Kidney (tissue), 14 donors: ENCODE data around the gene TMEM147. TPM values are rescaled to one million over a fixed set of nuclear protein-coding genes. Genes with fewer than 3 reads are reported as not detected.

Experiments
- DNase-seq, 5 donors: peaks; one replicate each; pipeline ENCODE4 v3.0.0-alpha.2; 2013 to 2020
- FAIRE-seq: peaks from 2 replicates; lab custom pipeline; 2012; peaks lifted over from hg19 to GRCh38; lab: Jason Lieb, UNC
- H3K27ac ChIP-seq, 2 donors: one replicate each; pipeline ENCODE4 v1.7.0; 2013; ENCODE audit warnings: low read depth in 2 of 2, low read length in 2 of 2, inconsistent platforms in 1 of 2
- H3K27me3 ChIP-seq: one replicate; pipeline ENCODE4 v1.7.1; 2013; ENCODE audit warnings: low read length, inconsistent platforms; ENCODE audit not compliant: control insufficient read depth, insufficient read depth
- H3K36me3 ChIP-seq, 3 donors: one replicate each; pipeline versions ENCODE4 v1.7.0 to v1.7.1; 2013; ENCODE audit warnings: low read length in 3 of 3, control low read depth in 1 of 3, inconsistent platforms in 1 of 3; ENCODE audit not compliant: insufficient read depth in 3 of 3, control insufficient read depth in 2 of 3
- H3K4me1 ChIP-seq, 3 donors: one replicate each; pipeline versions ENCODE4 v1.7.0 to v1.7.1; 2013; ENCODE audit warnings: low read length in 3 of 3, inconsistent platforms in 1 of 3, low read depth in 1 of 3; ENCODE audit not compliant: control insufficient read depth in 2 of 3, insufficient read depth in 2 of 3
- H3K4me3 ChIP-seq, 3 donors: one replicate each; pipeline versions ENCODE4 v1.7.0 to v1.8.1; 2013; ENCODE audit warnings: low read length in 3 of 3, control low read depth in 1 of 3, inconsistent platforms in 1 of 3
- H3K9ac ChIP-seq, 3 donors: one replicate each; pipeline versions ENCODE4 v1.7.0 to v1.7.1; 2013; ENCODE audit warnings: low read length in 3 of 3, control low read depth in 1 of 3, inconsistent platforms in 1 of 3
- H3K9me3 ChIP-seq, 3 donors: one replicate each; pipeline versions ENCODE4 v1.7.0 to v1.7.1; 2013; ENCODE audit warnings: low read length in 3 of 3, control low read depth in 1 of 3, inconsistent platforms in 1 of 3; ENCODE audit not compliant: control insufficient read depth in 2 of 3, insufficient read depth in 1 of 3
- intact Hi-C: fragments of 100-400 bp; cut with DNase I; formaldehyde crosslinking; loops from one replicate; pipeline ENCODE4 v1.11.1; 2022
- polyA plus RNA-seq: library from polyadenylated mRNA; stranded (reverse); fragments of 350-450 nt; fragmentation: Illumina TruSeq; extraction: RNeasy Lipid Tissue Mini Kit (QIAGEN cat#74804); gene quantifications from one replicate; pipeline ENCODE4 v1.2.3, GENCODE V29; 2014; ENCODE audit warnings: low read depth, low replicate concordance; ENCODE audit not compliant: insufficient read depth
- total RNA-seq: library from RNA; stranded (reverse); fragmentation: NEBNext Ultra II Directional; extraction: Animal tissue kit (Norgen Biotek cat#: 25700); gene quantifications from one replicate; pipeline ENCODE4 v1.2.1, GENCODE V29; 2021
- TF ChIP-seq, protein P1 (sequence below): IDR thresholded peaks from 3 replicates; pipeline ENCODE4 v1.5.1; 2012; ENCODE audit warnings: mild to moderate bottlenecking, moderate library complexity, borderline replicate concordance; ENCODE audit not compliant: insufficient read depth; ENCODE audit errors: extremely low read depth
- donor health status: control.
- donor health status: control.
- donor health status: control.
- donor health status: control.
- donor health status: control.
- donor health status: DM: yes; HTN: yes; CAD: no.
- donor health status: Normal renal cell carcinoma (clear cell type).

Gene TMEM147
- total and polyA plus RNA-seq, 2 donors from 2014 or later, result 76.9 to 233 TPM

DNA sequence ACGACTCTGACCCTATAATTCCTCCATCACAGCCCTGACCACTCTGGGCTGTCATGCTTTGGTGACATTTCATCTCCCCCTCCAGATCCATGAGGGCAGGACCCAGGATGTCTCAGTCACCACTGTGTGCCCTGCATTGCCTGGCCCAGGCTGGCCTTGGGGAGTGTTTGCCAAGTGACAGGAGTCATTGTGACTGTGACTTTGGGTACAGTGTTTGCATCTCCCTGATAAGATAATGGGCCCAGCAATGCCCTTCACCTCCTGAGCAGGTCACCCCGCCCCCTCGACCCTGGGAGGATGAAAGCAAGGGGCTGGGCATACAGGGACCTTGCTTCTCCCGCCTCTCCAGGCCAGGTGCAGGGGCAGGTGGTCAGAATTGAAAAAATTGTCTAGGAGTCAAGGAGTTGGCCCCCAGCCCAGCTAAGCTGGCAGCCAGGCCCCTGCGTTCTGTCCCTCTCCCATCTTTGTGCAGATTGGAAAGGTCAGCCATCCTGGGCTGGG is 23.9 kb downstream of the TMEM147 start:
- no peaks in the 10 kb centered on the region for H3K27me3 ChIP-seq
- TF ChIP-seq, protein P1, sequence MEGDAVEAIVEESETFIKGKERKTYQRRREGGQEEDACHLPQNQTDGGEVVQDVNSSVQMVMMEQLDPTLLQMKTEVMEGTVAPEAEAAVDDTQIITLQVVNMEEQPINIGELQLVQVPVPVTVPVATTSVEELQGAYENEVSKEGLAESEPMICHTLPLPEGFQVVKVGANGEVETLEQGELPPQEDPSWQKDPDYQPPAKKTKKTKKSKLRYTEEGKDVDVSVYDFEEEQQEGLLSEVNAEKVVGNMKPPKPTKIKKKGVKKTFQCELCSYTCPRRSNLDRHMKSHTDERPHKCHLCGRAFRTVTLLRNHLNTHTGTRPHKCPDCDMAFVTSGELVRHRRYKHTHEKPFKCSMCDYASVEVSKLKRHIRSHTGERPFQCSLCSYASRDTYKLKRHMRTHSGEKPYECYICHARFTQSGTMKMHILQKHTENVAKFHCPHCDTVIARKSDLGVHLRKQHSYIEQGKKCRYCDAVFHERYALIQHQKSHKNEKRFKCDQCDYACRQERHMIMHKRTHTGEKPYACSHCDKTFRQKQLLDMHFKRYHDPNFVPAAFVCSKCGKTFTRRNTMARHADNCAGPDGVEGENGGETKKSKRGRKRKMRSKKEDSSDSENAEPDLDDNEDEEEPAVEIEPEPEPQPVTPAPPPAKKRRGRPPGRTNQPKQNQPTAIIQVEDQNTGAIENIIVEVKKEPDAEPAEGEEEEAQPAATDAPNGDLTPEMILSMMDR, result no peak
- no peaks in the 10 kb centered on the region for H3K9me3 ChIP-seq
- FAIRE-seq, result no peak
- intact Hi-C loops, result no loop called here
- H3K36me3 ChIP-seq, result no peaks in the 10 kb centered on the region
- DNase-seq, result no peak
- no peaks in the 10 kb centered on the region for H3K4me1 ChIP-seq
- H3K9ac ChIP-seq, result no peak overlapping the region
- no peak overlapping the region for H3K4me3 ChIP-seq
- no peak overlapping the region for H3K27ac ChIP-seq

DNA sequence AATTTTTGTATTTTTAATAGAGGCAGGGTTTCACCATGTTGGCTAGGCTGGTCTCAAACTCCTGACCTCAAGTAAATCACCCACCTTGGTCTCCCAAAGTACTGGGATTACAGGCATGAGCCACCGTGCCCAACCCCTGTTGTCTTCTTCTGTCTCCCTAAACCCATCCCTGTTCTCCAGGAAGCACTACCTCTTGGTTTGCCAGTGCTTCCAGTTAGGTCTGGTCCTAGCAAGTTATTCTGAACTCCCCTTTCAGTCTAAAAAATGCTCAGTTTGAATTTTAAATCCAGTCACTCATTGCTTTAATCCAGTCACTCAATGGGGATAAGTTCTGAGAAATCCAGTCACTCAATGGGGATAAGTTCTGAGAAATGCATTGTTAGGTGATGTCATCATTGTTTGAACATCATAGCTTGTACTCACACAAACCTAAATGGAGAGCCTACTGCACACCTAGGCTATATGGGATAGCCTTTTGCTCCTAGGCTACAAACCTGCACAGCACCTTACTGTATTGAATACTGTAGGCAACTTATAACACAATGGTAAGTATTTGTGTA is 26.1 kb downstream of the TMEM147 start:
- DNase-seq (no peak), FAIRE-seq (no peak)
- H3K9ac ChIP-seq, result no peak overlapping the region
- no peaks in the 10 kb centered on the region for H3K36me3 ChIP-seq
- TF ChIP-seq, protein P1, result no peak
- no peak overlapping the region for H3K4me3 ChIP-seq
- no peaks in the 10 kb centered on the region for H3K27me3 ChIP-seq
- intact Hi-C loops, result no loop called here
- no peak overlapping the region for H3K27ac ChIP-seq
- H3K9me3 ChIP-seq, result peaks cover 0 to 6% (median 3%) of the 10 kb centered on the region in 3 donors
- no peaks in the 10 kb centered on the region for H3K4me1 ChIP-seq

DNA sequence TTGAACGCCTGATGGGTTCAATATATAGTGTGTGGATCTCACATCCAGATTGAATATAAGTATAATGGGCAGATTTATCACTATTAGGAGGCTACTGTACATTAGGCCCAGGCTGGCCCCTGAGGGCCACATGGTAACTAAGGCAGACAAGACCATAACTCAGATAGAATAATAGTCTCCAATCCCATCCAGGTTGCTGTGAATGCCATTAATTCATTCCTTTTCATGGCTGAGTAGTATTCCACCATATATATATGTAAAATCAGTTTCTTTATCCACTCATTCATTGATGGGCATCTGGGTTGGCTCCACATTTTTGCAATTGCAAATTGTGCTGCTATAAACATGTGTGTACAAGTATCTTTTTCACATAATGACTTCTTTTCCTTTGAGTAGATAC is 32.5 kb downstream of the TMEM147 start:
- intact Hi-C loops, result no loop called here
- FAIRE-seq (no peak), DNase-seq (no peak)
- Histone ChIP-seq H3K9me3 (peaks cover 0 to 6% (median 5%) of the 10 kb centered on the region in 3 donors), H3K27ac (no peak overlapping the region), H3K36me3 (no peaks in the 10 kb centered on the region), H3K4me3 (no peak overlapping the region), H3K4me1 (no peaks in the 10 kb centered on the region), H3K9ac (no peak overlapping the region), H3K27me3 (no peaks in the 10 kb centered on the region)
- TF ChIP-seq, protein P1, result no peak
